ENCODE results near the gene PLAC8.

The PLAC8 gene, protein sequence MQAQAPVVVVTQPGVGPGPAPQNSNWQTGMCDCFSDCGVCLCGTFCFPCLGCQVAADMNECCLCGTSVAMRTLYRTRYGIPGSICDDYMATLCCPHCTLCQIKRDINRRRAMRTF

DNA sequence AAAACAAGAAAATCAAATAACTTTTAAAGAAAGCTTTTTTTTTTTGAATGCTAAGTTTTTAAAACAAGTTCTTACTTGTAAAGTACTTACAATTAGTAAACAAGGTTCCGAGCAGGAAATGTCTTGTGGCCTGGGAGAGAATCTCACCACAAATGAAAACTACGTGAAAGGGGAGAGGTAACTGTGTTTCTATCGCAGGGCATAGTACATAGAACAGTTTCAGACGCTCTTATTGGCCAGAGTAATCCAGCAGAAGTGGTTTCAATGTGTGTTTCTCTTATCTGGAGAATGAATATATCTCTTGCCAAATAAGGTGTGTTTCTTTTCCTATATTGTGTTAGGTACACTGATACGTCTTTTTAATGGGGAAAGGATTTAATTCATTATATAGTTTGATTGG is at the start of gene PLAC8:
Gene PLAC8, minus strand, starts transcription at position 154 of the 400 bp plus-strand sequence. CDS start 6,808 bp downstream, outside the sequence.
- DNase-seq (ENCODE audit: low read depth in 2 of 2) = no peak
- no peak within 1 kb of the TSS for H3K4me3 ChIP-seq (replicated peaks in 1 of 2; ENCODE audit: low read depth in 2 of 2, low read length in 2 of 2)
- TF ChIP-seq, protein P1, sequence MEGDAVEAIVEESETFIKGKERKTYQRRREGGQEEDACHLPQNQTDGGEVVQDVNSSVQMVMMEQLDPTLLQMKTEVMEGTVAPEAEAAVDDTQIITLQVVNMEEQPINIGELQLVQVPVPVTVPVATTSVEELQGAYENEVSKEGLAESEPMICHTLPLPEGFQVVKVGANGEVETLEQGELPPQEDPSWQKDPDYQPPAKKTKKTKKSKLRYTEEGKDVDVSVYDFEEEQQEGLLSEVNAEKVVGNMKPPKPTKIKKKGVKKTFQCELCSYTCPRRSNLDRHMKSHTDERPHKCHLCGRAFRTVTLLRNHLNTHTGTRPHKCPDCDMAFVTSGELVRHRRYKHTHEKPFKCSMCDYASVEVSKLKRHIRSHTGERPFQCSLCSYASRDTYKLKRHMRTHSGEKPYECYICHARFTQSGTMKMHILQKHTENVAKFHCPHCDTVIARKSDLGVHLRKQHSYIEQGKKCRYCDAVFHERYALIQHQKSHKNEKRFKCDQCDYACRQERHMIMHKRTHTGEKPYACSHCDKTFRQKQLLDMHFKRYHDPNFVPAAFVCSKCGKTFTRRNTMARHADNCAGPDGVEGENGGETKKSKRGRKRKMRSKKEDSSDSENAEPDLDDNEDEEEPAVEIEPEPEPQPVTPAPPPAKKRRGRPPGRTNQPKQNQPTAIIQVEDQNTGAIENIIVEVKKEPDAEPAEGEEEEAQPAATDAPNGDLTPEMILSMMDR (IDR thresholded peaks at IDR 0.05; ENCODE audit: low read depth, low read length) = no peak

DNA sequence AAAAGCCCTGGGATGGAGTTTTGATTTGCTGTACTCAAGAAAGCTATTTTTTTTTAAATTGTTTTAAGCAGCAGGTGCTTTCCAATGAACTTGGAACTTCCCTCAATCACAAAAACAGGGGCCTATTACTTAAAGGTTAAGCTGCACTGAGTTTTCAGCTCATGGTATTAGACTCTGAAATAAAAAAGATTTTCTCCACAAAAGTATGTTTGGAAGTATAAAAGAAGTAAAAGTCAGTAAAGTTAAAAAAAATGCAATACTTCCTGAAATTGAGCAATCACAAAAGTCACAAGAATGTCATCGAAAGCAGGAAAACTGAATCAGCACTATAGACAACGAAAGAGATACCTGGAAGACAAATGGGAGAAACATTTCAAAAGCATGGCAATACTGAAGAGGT is 38.9 kb upstream of the PLAC8 start:
- TF ChIP-seq, protein P1 (IDR thresholded peaks at IDR 0.05; ENCODE audit: low read depth, low read length) = no peak
- DNase-seq (ENCODE audit: low read depth in 2 of 2) = no peak
- H3K4me3 ChIP-seq (replicated peaks in 1 of 2; ENCODE audit: low read depth in 2 of 2, low read length in 2 of 2) = no peak overlapping the region

DNA sequence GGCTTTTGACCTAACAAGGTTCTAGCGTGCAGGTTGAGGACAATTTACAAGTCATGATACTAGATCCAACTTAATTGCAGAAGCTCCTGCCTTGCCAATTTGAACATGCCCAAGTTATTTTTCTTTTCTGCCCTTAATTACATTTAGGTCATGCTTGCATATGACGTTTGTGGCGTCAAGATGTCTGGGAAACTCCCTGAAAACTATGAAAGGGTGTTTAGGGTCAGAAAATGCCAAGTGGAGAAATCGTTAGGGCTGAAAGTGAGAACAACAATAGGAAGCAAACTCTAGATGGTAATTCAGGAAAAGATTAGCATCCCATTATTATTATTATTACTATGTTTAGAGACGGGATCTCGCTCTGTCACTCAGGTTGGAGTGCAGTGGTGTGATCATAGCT is 38.2 kb upstream of the PLAC8 start:
- no peak overlapping the region for H3K4me3 ChIP-seq (replicated peaks in 1 of 2; ENCODE audit: low read depth in 2 of 2, low read length in 2 of 2)
- no peak for DNase-seq (ENCODE audit: low read depth in 2 of 2)
- TF ChIP-seq, protein P1 (IDR thresholded peaks at IDR 0.05; ENCODE audit: low read depth, low read length) = no peak

DNA sequence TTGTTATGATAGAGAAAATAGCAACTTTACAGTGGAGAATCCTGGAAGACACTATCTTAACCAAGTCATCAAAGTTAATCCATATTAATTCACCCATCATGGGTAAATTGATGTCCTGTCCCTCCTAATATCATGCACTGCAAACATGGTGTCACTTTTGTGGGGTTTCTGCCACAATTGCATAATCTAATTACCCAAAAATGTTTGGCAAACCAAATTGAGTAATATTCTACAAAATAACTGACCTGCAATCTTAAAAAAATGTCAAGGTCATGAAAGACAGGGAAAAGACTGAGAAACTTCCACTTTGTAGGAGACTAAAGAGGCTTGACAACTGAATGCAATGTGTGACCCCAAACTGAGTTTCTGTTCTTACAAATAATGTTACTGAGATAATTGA is 37.1 kb upstream of the PLAC8 start:
- no peak overlapping the region for H3K4me3 ChIP-seq (replicated peaks in 1 of 2; ENCODE audit: low read depth in 2 of 2, low read length in 2 of 2)
- TF ChIP-seq, protein P1 (IDR thresholded peaks at IDR 0.05; ENCODE audit: low read depth, low read length) = no peak

DNA sequence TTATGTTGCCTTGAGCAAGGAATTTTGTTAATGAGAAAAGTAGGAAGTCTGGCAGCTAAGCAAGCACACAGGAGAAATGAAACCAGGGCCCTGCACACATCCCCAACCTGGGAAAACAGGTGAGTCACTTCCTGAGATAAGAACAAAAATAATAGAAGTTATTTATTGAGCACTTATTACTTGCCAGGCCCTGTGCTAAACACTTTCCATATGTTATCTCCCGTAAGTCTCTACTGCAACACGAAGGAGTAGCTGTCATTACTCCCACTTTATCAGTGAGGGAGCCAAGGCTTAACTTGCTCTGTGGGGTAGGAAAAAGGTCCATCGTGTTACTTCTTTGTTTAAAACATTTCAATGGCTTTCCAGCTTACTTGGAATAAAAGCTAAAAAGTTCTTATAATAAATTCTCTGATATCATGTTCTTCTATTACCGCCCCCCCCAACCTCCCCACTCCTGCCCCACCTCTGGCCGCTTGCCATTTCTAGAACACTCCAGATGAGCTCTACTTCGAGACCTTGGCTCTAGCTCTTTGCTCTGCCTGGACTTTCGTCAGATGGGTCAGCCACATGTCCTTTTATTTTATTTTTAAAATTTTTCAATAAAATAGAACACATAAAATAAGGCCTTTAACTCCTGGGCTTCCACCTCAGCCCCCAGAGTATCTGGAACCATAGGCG is 36.3 kb upstream of the PLAC8 start:
- DNase-seq (ENCODE audit: low read depth in 2 of 2) = peak; percentile 15 to 60
- H3K4me3 ChIP-seq (replicated peaks in 1 of 2; ENCODE audit: low read depth in 2 of 2, low read length in 2 of 2) = no peak overlapping the region
- TF ChIP-seq, protein P1 (IDR thresholded peaks at IDR 0.05; ENCODE audit: low read depth, low read length) = no peak

More for the DNA sequence above, 37.1 kb upstream of the PLAC8 start:
- DNase-seq (ENCODE audit: low read depth in 2 of 2) = no peak

DNA sequence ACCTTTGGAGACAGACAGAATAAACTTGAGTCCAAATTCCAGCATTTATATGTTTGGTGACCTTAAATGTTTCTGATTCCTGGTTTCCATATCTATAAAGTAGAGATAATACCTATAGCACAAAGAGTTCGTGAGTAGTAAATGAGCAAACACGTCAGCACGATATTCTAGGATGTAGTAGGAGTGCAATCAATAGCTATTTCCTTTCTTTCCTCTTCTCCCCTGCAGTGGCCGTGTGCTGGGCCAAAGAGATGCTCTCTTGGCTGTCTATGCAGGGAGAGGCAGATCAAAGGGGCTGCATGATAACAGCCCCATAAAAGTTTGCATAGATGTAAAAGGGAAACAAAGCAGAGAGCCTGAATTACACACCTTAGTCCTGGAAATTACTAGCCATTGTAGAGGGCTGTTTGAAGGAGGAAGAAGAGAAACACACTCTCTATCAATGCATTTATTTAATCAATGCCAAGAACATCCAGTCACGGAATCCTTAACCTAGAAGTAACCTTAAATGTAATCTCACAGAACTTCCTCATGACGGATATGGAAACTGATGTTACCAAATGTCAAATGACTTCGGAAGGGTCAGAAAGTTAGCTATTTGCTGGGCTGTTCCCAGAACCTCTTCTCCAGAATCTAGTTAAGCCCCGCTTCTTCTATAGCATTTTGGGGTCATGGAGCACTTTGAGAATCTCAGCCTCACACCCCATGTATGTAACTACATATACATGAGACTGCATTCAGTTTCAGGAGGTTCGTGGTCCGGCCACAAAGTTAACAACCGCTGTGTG is 35.5 kb upstream of the PLAC8 start:
- DNase-seq (ENCODE audit: low read depth in 2 of 2) = peak in 1 of 2 donors; percentile 72
- no peak overlapping the region for H3K4me3 ChIP-seq (replicated peaks in 1 of 2; ENCODE audit: low read depth in 2 of 2, low read length in 2 of 2)
- TF ChIP-seq, protein P1 (IDR thresholded peaks at IDR 0.05; ENCODE audit: low read depth, low read length) = no peak
